ENCODE data around the gene ACOT4. TPM values are rescaled to one million over a fixed set of nuclear protein-coding genes. Genes with fewer than 3 reads are reported as not detected.

Gene ACOT4
- total and polyA plus RNA-seq, 2 donors (not counting 3 experiments of a cell fraction or from before 2014, with no cell fraction given) = 0.46 to 0.69 TPM

DNA sequence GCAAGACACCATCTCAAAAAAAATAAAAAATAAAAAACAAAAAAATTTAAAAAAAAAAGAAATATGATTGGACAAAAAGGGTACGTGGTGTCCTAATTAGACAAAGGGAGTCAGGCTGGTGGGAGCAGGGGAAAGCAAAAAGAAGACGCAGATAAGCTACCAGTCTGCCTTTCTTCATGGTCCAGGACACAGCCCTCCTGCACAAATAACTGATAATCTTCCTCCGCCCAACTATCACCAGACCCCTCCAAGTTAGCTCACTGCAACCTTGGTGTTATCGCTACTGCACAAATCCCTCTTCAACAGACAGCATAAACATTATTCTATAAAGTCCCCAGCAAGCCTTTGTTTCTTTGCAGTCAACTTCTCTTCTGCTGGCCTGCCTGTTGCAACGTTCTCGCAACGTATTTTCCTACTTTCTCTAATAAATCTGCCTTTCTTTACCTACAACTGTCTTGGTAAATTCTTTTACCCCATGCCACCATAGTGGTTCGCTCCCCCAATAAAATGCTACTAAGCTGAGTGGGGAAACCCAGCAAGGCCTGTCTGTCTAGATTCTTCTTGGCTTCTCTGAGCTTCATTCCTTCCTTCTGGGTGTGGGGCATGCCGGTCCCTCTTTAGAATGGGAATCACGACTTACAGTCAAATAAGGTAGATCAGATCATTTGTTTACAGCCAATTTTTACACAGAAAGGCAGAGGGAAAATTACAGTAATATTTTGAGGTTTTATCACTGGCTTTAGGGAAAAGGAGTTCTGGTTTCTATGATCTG lies 38.5 kb downstream of the ACOT4 start:
- FAIRE-seq (no peak), DNase-seq (ENCODE audit: low read depth, low spot score) (no peak)
- H3K9me1 ChIP-seq (replicated peaks; ENCODE audit: control insufficient read depth, extremely low read depth, insufficient read depth, low read length) = no peaks in the 10 kb centered on the region
- H3K9ac ChIP-seq (replicated peaks; ENCODE audit: extremely low read depth, insufficient read depth, low read length) = no peak overlapping the region
- no peaks in the 10 kb centered on the region for H3K27me3 ChIP-seq (ENCODE audit: control insufficient read depth in 2 of 2, insufficient read depth in 2 of 2, low read length in 2 of 2)
- peaks cover 9% of the 10 kb centered on the region for H3K4me1 ChIP-seq (ENCODE audit: control insufficient read depth, extremely low read depth, insufficient read depth, low read length)
- BruUV-seq (replicated peaks) = no TSS peak
- no peak overlapping the region for H3K4me2 ChIP-seq (ENCODE audit: insufficient read depth, low read length)
- TF ChIP-seq GATA2 (IDR thresholded peaks at IDR 0.05; ENCODE audit: insufficient read depth, insufficient read length, low read depth, low read length) (no peak), EZH2 (IDR thresholded peaks at IDR 0.05; ENCODE audit: borderline replicate concordance, low read depth, low read length, severe bottlenecking) (no peak), POLR2A (IDR thresholded peaks at IDR 0.05; ENCODE audit: low read depth, low read length) (no peak)
- TF ChIP-seq, protein P1, sequence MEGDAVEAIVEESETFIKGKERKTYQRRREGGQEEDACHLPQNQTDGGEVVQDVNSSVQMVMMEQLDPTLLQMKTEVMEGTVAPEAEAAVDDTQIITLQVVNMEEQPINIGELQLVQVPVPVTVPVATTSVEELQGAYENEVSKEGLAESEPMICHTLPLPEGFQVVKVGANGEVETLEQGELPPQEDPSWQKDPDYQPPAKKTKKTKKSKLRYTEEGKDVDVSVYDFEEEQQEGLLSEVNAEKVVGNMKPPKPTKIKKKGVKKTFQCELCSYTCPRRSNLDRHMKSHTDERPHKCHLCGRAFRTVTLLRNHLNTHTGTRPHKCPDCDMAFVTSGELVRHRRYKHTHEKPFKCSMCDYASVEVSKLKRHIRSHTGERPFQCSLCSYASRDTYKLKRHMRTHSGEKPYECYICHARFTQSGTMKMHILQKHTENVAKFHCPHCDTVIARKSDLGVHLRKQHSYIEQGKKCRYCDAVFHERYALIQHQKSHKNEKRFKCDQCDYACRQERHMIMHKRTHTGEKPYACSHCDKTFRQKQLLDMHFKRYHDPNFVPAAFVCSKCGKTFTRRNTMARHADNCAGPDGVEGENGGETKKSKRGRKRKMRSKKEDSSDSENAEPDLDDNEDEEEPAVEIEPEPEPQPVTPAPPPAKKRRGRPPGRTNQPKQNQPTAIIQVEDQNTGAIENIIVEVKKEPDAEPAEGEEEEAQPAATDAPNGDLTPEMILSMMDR (IDR thresholded peaks at IDR 0.05; ENCODE audit: extremely low read depth in 1 of 2, insufficient read depth in 1 of 2, low read depth in 1 of 2, low read length in 2 of 2) = no peak
- TF ChIP-seq, protein P2, sequence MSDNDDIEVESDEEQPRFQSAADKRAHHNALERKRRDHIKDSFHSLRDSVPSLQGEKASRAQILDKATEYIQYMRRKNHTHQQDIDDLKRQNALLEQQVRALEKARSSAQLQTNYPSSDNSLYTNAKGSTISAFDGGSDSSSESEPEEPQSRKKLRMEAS (IDR thresholded peaks at IDR 0.05; ENCODE audit: insufficient read depth, insufficient read length) = no peak
- dilution Hi-C loops (cut with MboI; ENCODE audit: extremely low pct_ligation_motif_present, low sequenced_read_pairs) (no loop called here), intact Hi-C loops (cut with micrococcal nuclease) (no loop called here)
- H4K20me1 ChIP-seq (replicated peaks; ENCODE audit: control insufficient read depth, extremely low read depth, insufficient read depth, low read length) = no peaks in the 10 kb centered on the region
- H2AFZ ChIP-seq (ENCODE audit: low read depth, low read length) = no peak overlapping the region
- H3K79me2 ChIP-seq (ENCODE audit: control insufficient read depth, insufficient read depth, low read length) = no peaks in the 10 kb centered on the region
- H3K36me3 ChIP-seq (ENCODE audit: control insufficient read depth in 2 of 2, extremely low read depth in 1 of 2, insufficient read depth in 2 of 2, low read length in 2 of 2) = no peaks in the 10 kb centered on the region
- ChIA-PET POLR2A (interaction anchor here (0.5 kb wide), 1 partner anchor 60 kb away, joined by 3 read pairs; no protein-coding TSS in a partner anchor), CTCF (interaction anchor here (1.1 to 6.2 kb wide), 3 partner anchors 11 to 120 kb away, joined by 4 to 149 read pairs (median 4); no protein-coding TSS in a partner anchor)
- no peak overlapping the region for H3K27ac ChIP-seq (ENCODE audit: insufficient read depth, low read depth, low read length)
- H3K9me3 ChIP-seq (replicated peaks; ENCODE audit: control insufficient read depth, insufficient read depth, low read length) = no peaks in the 10 kb centered on the region
- H3K4me3 ChIP-seq (replicated peaks in 1 of 3; ENCODE audit: insufficient read depth in 1 of 3, low read depth in 1 of 3, low read length in 3 of 3) = no peak overlapping the region
